ENCODE results near the gene MRPL43.
A peak's percentile ranks its signal among the peaks of the same experiment; 100 is the strongest.

The MRPL43 gene

DNA sequence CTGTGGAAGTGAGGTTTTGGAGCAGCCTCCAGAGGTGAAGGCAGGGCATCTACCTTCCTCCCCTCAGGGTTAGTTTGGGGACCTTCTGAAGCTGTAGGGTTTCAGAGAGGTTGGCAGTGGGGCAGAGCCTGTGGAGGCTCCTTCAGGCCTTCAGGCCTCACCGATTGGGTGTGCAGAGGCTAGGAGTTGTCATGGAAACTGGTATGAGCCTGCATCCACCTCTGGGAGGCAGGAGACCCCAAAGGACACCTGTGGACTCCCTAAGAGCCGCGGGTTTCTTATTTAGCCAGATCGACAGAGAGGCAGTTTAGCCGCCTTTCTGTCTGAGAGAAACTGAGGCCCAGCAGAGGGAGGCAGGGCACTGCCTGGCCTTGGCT, 14.3 kb upstream of the MRPL43 start:
- H3K4me3 ChIP-seq (ENCODE audit: low read depth, low read length): no peak overlapping the region
- DNase-seq (ENCODE audit: low read depth): no peak
- TF ChIP-seq, protein P1, sequence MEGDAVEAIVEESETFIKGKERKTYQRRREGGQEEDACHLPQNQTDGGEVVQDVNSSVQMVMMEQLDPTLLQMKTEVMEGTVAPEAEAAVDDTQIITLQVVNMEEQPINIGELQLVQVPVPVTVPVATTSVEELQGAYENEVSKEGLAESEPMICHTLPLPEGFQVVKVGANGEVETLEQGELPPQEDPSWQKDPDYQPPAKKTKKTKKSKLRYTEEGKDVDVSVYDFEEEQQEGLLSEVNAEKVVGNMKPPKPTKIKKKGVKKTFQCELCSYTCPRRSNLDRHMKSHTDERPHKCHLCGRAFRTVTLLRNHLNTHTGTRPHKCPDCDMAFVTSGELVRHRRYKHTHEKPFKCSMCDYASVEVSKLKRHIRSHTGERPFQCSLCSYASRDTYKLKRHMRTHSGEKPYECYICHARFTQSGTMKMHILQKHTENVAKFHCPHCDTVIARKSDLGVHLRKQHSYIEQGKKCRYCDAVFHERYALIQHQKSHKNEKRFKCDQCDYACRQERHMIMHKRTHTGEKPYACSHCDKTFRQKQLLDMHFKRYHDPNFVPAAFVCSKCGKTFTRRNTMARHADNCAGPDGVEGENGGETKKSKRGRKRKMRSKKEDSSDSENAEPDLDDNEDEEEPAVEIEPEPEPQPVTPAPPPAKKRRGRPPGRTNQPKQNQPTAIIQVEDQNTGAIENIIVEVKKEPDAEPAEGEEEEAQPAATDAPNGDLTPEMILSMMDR (IDR thresholded peaks at IDR 0.05; ENCODE audit: control insufficient read depth, extremely low read depth, insufficient read depth): no peak

GRCh38 chr10:101000915-101001658, 13.8 kb upstream of the MRPL43 start:
- H3K4me3 ChIP-seq (ENCODE audit: low read depth, low read length): peak overlapping the region; percentile 55
- TF ChIP-seq, protein P1 (IDR thresholded peaks at IDR 0.05; ENCODE audit: control insufficient read depth, extremely low read depth, insufficient read depth): no peak
- no peak for DNase-seq (ENCODE audit: low read depth)

- TF ChIP-seq, protein P1 (IDR thresholded peaks at IDR 0.05; ENCODE audit: control insufficient read depth, extremely low read depth, insufficient read depth): no peak
- peak overlapping the region; percentile 55 for H3K4me3 ChIP-seq (ENCODE audit: low read depth, low read length)
- no peak for DNase-seq (ENCODE audit: low read depth)
Observed at GRCh38 chr10:101000127-101000914, 13.0 kb upstream of the MRPL43 start.

DNA sequence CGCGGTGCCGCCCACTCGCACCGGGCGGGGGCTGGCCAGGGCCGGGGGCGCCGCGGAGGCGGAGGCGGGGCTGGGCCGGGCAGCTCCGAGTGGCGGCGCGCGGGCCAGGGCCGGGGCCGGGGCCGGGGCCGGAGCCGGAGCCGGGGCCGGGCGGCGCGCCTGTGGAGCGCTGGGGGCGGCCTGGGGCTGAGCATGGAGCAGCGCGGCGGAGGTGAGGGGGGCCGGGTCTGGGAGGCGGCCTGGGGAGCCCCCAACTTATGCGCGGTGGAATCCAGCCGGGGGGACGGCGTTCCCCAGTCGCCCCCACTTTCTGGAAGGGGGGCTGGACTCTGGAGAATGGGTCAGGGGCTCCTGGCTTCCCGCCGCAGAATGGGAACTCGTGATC, 12.4 kb upstream of the MRPL43 start, which contains the start of gene LZTS2:
Gene LZTS2, plus strand, starts transcription at position 67 of the 385 bp plus-strand sequence. CDS start 2,731 bp downstream, outside the sequence.
- TF ChIP-seq, protein P1 (IDR thresholded peaks at IDR 0.05; ENCODE audit: control insufficient read depth, extremely low read depth, insufficient read depth): no peak
- no peak for DNase-seq (ENCODE audit: low read depth)
- H3K4me3 ChIP-seq (ENCODE audit: low read depth, low read length): peak within 1 kb of the TSS; percentile 62

DNA sequence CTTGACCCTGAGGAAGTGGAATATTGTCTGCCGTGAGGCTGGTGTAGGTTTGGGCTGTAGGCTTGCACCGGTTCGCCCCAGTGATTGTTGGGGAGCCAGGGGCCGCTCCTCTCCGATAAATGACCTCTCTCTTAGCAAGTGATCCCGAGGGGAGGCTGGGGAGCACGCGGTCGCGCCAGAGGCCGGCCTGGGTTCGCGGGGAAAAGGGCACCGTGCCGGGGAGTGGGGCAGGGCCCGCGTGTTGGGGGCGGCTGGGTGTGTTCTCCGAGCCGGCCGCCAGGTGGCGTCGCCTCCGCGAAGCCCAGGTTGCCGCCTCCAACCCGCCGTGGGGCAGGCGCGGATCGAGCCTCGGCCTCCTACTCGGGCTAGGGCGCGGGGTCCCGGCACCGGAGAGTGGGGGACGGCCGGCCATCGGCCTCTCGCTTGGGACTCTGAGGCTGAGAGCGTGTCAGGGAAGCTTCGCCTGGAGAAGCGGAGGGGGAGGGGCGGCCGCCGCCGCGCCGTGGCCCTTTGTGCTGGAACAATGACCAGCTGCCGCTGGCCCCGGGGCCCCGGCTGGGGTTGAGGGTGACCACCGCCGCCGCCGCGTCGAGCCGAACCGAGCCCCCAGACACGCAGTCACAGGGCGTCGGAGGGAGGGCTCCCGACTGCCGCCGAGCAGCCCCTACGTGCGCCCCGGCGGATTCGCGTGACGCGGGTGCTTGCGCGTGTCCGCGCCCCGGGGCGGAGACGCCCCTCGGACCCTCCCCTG, 11.9 kb upstream of the MRPL43 start:
- H3K4me3 ChIP-seq (ENCODE audit: low read depth, low read length): peak overlapping the region; percentile 62
- DNase-seq (ENCODE audit: low read depth): no peak
- TF ChIP-seq, protein P1 (IDR thresholded peaks at IDR 0.05; ENCODE audit: control insufficient read depth, extremely low read depth, insufficient read depth): peak; percentile 68

- peak overlapping the region; percentile 62 for H3K4me3 ChIP-seq (ENCODE audit: low read depth, low read length)
- TF ChIP-seq, protein P1 (IDR thresholded peaks at IDR 0.05; ENCODE audit: control insufficient read depth, extremely low read depth, insufficient read depth): no peak
- no peak for DNase-seq (ENCODE audit: low read depth)
Observed at GRCh38 chr10:100998183-100998990, 11.1 kb upstream of the MRPL43 start.

All from LNCaP clone FGC (cell line).